Progenitor cell of endocrine pancreas (in vitro differentiated cells): ENCODE measurements around the gene IGFBP4. TPM values are rescaled to one million over a fixed set of nuclear protein-coding genes. Genes with fewer than 3 reads are reported as not detected.
A peak's percentile ranks its signal among the peaks of the same experiment; 100 is the strongest.

Experiments
- DNase-seq: peaks from one replicate; pipeline ENCODE4 v3.0.0; 2021; ENCODE audit warnings: low spot score; ENCODE audit not compliant: unreplicated experiment
- H3K27ac Mint-ChIP-seq: 2 replicates; pipeline ENCODE4 v1.8.0; 2021; ENCODE audit warnings: mild to moderate bottlenecking, moderate library complexity, mixed read lengths
- H3K27me3 Mint-ChIP-seq: 2 replicates; pipeline ENCODE4 v1.8.0; 2021; ENCODE audit warnings: mixed read lengths
- H3K36me3 Mint-ChIP-seq: 2 replicates; pipeline ENCODE4 v1.8.0; 2022; ENCODE audit warnings: mixed read lengths; ENCODE audit not compliant: insufficient read depth
- H3K4me1 Mint-ChIP-seq: 2 replicates; pipeline ENCODE4 v1.8.0; 2021; ENCODE audit warnings: low read depth, mixed read lengths
- H3K4me3 Mint-ChIP-seq: 2 replicates; pipeline ENCODE4 v1.8.0; 2021; ENCODE audit warnings: low read depth, mild to moderate bottlenecking, moderate library complexity, mixed read lengths
- H3K9me3 Mint-ChIP-seq: 2 replicates; pipeline ENCODE4 v1.8.0; 2021; ENCODE audit warnings: low read depth, mixed read lengths
- total RNA-seq: library from RNA; stranded (reverse); gene quantifications from 2 replicates; pipeline ENCODE4 v1.2.1, GENCODE V29; 2021
- TF ChIP-seq, protein P1 (sequence below): fragments of 200-600 bp; sonication (generic); IDR thresholded peaks from one replicate; pipeline ENCODE4 v1.5.0; 2021; ENCODE audit warnings: antibody characterized with exemption, mild to moderate bottlenecking; ENCODE audit not compliant: unreplicated experiment

Gene IGFBP4
- total RNA-seq, 1 donor from 2014 or later = 3.6 TPM

GRCh38 chr17:40468560-40468959 lies 25.3 kb downstream of the IGFBP4 start:
- TF ChIP-seq, protein P1, sequence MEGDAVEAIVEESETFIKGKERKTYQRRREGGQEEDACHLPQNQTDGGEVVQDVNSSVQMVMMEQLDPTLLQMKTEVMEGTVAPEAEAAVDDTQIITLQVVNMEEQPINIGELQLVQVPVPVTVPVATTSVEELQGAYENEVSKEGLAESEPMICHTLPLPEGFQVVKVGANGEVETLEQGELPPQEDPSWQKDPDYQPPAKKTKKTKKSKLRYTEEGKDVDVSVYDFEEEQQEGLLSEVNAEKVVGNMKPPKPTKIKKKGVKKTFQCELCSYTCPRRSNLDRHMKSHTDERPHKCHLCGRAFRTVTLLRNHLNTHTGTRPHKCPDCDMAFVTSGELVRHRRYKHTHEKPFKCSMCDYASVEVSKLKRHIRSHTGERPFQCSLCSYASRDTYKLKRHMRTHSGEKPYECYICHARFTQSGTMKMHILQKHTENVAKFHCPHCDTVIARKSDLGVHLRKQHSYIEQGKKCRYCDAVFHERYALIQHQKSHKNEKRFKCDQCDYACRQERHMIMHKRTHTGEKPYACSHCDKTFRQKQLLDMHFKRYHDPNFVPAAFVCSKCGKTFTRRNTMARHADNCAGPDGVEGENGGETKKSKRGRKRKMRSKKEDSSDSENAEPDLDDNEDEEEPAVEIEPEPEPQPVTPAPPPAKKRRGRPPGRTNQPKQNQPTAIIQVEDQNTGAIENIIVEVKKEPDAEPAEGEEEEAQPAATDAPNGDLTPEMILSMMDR = no peak
- peaks cover 6% of the 10 kb centered on the region for H3K9me3 Mint-ChIP-seq
- H3K4me3 Mint-ChIP-seq = no peak overlapping the region
- no peak for DNase-seq
- peaks cover 3% of the 10 kb centered on the region for H3K4me1 Mint-ChIP-seq
- no peak overlapping the region for H3K27ac Mint-ChIP-seq
- peaks cover 3% of the 10 kb centered on the region for H3K27me3 Mint-ChIP-seq
- H3K36me3 Mint-ChIP-seq = no peaks in the 10 kb centered on the region

DNA sequence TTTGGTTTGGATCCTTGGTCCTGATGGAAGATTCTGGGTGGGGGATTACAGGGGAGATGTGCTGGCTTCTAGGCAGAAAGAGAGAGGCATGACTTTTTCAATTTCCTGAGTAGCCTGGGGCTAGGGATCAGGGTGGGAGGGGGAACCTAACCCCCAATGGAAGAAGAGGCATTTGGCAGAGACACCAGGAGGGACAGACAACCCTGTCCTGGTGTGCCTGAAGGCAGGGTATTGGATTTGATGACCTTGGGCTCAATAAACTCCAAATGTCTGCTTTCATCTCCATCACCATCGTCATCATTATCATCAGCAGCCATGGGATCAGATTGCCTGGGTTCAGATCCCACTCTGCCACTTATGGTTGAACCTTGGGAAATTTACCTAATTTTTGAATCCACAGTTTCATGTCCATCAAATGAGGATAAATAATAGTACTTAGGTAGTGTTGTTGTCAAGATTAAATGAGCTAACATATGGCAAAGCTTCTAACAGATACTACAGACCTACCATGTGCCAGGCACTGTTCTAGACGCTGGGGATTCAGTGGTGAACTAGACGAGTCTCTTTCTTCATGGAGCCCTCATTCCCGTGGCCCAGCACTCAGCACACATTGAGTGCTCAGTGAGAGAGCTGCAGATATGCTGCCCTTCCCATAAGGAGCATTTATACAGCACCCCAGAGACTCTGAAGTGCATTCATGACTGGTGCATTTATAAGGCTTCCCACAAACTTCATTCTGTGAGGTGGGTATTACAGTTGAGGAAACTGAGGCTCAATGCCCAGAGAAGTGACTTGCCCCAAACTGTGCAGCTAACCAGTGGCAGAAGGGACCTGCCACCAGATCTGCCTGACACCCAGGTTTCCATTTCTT lies 26.8 kb downstream of the IGFBP4 start:
- Mint-ChIP-seq H3K27ac (no peak overlapping the region), H3K27me3 (peaks cover 3% of the 10 kb centered on the region), H3K4me3 (no peak overlapping the region), H3K9me3 (peaks cover 6% of the 10 kb centered on the region), H3K36me3 (no peaks in the 10 kb centered on the region), H3K4me1 (peaks cover 3% of the 10 kb centered on the region)
- DNase-seq = no peak
- TF ChIP-seq, protein P1 = no peak

- TF ChIP-seq, protein P1 = no peak
- Mint-ChIP-seq H3K4me3 (no peak overlapping the region), H3K36me3 (no peaks in the 10 kb centered on the region), H3K4me1 (peaks cover 3% of the 10 kb centered on the region), H3K27ac (peak overlapping the region; percentile 56), H3K27me3 (no peaks in the 10 kb centered on the region), H3K9me3 (peaks cover 6% of the 10 kb centered on the region)
- DNase-seq = no peak
Measured at GRCh38 chr17:40470932-40471828, 27.9 kb downstream of the IGFBP4 start.

- no peak overlapping the region for H3K27ac Mint-ChIP-seq
- H3K36me3 Mint-ChIP-seq = no peaks in the 10 kb centered on the region
- peaks cover 6% of the 10 kb centered on the region for H3K9me3 Mint-ChIP-seq
- no peak for DNase-seq
- H3K4me3 Mint-ChIP-seq = no peak overlapping the region
- H3K4me1 Mint-ChIP-seq = peaks cover 3% of the 10 kb centered on the region
- H3K27me3 Mint-ChIP-seq = no peaks in the 10 kb centered on the region
- TF ChIP-seq, protein P1 = no peak
Measured at GRCh38 chr17:40471846-40472732, 28.8 kb downstream of the IGFBP4 start.
